ENCODE data around the gene CLIP2. TPM values are rescaled to one million over a fixed set of nuclear protein-coding genes. Genes with fewer than 3 reads are reported as not detected.

CLIP2 gene
- total and polyA plus RNA-seq, 2 of the 4 experiments (the other 2 are of a cell fraction), result 18.1 to 20.7 TPM

DNA sequence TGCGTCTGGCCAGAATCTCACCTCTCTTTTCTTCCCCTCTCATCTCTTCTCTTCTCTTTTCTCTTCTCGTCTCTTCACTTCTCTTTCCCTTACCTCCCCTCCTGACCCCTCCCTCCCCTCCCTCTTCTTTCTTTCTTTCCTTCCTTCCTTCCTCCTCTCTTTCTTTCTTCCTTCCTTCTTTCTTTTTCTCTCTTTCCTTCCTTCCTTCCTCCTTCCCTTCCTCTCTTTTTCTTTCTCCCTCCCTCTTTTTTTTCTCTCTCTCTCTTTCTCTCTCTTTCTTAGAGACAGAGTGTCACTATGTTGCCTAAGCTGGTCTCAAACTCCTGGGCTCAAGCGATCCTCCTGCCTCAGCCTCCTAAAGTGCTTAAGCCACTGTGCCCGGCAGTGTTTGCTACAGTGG lies 159.9 kb downstream of the CLIP2 start:
- Histone ChIP-seq H3K36me3 (ENCODE audit: control insufficient read depth, insufficient read depth, low read length) (no peaks in the 10 kb centered on the region), H3K56ac (ENCODE audit: extremely low read depth, insufficient read depth, low read length) (no peak overlapping the region), H3K4me2 (ENCODE audit: low read depth, low read length) (no peak overlapping the region), H3K4me1 (ENCODE audit: control insufficient read depth, insufficient read depth, low read length) (peaks cover 8% of the 10 kb centered on the region), H3K9ac (ENCODE audit: low read depth, low read length) (no peak overlapping the region), H2AK9ac (replicated peaks; ENCODE audit: low read depth, low read length, poor library complexity) (no peak overlapping the region), H3K9me1 (ENCODE audit: insufficient read depth, low read length) (no peaks in the 10 kb centered on the region), H2AFZ (replicated peaks; ENCODE audit: low read length, poor library complexity) (no peak overlapping the region), H2BK20ac (ENCODE audit: low read depth, low read length) (no peak overlapping the region), H2BK5ac (ENCODE audit: low read depth, low read length, poor library complexity, severe bottlenecking) (no peak overlapping the region), H3K79me1 (ENCODE audit: low read depth in 1 of 2, low read length in 2 of 2) (peaks cover 0 to 9% of the 10 kb centered on the region in 2 experiments; a peak in 2 of 4 replicates), H4K5ac (ENCODE audit: low read depth, low read length) (no peak overlapping the region), H4K91ac (ENCODE audit: insufficient read depth, low read depth, low read length) (no peak overlapping the region), H3K14ac (replicated peaks; ENCODE audit: low read depth, low read length) (no peak overlapping the region), H3K23ac (ENCODE audit: low read depth, low read length) (no peak overlapping the region), H3K9me3 (ENCODE audit: control insufficient read depth, insufficient read depth, low read length) (no peaks in the 10 kb centered on the region), H3K4ac (ENCODE audit: low read depth, low read length) (no peak overlapping the region), H3K4me3 (ENCODE audit: insufficient read depth, low read depth, low read length) (no peak overlapping the region), H3K27ac (ENCODE audit: insufficient read depth, low read length) (no peak overlapping the region), H2BK15ac (ENCODE audit: low read depth, low read length) (no peak overlapping the region), H3K18ac (ENCODE audit: low read depth, low read length) (no peak overlapping the region), H4K20me1 (ENCODE audit: insufficient read depth, low read length) (no peaks in the 10 kb centered on the region), H3K27me3 (ENCODE audit: control insufficient read depth, insufficient read depth, low read length) (no peaks in the 10 kb centered on the region; the same call in 1 of the 2 replicates), H4K8ac (ENCODE audit: low read depth in 2 of 2, low read length in 2 of 2) (no peak overlapping the region), H2AK5ac (ENCODE audit: low read depth, low read length) (no peak overlapping the region), H2BK120ac (ENCODE audit: low read depth, low read length) (no peak overlapping the region)
- POLR2A ChIA-PET (ENCODE audit: unreplicated experiment), result no interaction called here
- intact Hi-C loops (cut with micrococcal nuclease) (loop anchor here (2.0 kb wide), 1 partner anchor 118 kb away; no protein-coding TSS in a partner anchor), in situ Hi-C loops (cut with MboI; ENCODE audit: low sequenced_read_pairs) (no loop called here), dilution Hi-C loops (cut with HindIII; ENCODE audit: low sequenced_read_pairs, unreplicated experiment) (no loop called here)
- WGBS, 2 experiments (ENCODE audit: extremely low coverage in 2 of 2, insufficient read length in 1 of 2), result 81% methylated on average over 2 of the region's 4 CpGs; no CpG with 5 or more reads in 1 of the 2 experiments
- ATAC-seq (ENCODE audit: low read depth) (no peak), DNase-seq (no peak)
- TF ChIP-seq POLR2A (IDR thresholded peaks at IDR 0.05; ENCODE audit: low read depth, low read length), result no peak
- CTCF ChIA-PET, result interaction anchor here (0.6 kb wide), 3 partner anchors 18 to 116 kb away, joined by 3 to 4 read pairs (median 3); no protein-coding TSS in a partner anchor
- BruUV-seq (replicated peaks), result no TSS peak
